HG02870 (cell line): ENCODE measurements around the gene NOL9.
A peak's percentile ranks its signal among the peaks of the same experiment; 100 is the strongest.
"Not testable (repeated sequence)": the region's sequence is repeated elsewhere in the genome, so short reads cannot be mapped to it uniquely, and the experiment has no call there.

Experiments
- ATAC-seq: cut with Tn5 transposase; IDR thresholded peaks from one replicate; pipeline ENCODE4 v1.9.1; 2021; ENCODE audit warnings: mild to moderate bottlenecking, moderate library complexity; ENCODE audit not compliant: unreplicated experiment

Gene NOL9

DNA sequence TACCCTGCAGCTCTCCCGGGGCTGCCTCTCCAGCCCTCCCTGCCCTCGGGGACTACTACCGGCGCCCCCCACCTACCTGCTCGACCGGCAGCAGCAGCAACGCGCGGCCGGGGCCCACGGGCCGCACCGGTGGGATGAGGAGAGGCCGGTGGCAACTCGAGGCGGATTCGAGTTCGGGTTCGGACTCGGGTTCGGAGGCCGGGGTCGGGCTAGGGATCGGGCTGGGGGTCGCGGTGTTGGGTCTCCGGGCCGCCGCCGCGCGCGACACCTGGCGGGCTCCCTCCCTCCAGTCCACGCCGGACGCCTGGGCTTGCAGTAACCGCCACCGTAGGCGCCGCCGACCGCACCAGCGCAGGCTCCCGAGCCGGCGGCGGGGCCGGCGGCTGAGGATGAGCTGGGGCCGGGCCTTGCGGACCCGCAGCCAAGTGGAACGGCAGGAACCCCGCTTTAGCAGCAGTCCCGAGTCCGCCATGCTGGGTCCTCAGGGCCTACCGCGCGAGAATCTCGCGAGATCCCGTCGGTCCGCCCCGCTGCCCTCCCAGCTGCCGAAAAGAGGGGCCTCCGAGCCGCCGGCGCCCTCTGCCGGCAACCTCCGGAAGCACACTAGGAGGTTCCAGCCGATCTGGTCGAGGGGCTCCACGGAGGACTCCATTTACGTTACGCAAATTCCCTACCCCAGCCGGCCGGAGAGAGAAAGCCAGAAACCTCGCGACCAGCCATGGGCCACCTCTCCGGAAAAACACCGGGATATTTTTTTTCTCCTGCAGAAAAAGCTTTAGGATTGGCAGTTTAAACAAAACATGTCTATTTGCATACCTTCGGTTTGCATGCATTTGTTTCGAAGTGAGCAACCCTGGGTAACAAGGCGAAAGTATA lies at the start of gene NOL9:
Gene NOL9 (minus strand): TSS at position 483 of the 876 bp plus-strand sequence. CDS start 11 bp downstream, at position 472.
- ATAC-seq: peak; percentile 85

DNA sequence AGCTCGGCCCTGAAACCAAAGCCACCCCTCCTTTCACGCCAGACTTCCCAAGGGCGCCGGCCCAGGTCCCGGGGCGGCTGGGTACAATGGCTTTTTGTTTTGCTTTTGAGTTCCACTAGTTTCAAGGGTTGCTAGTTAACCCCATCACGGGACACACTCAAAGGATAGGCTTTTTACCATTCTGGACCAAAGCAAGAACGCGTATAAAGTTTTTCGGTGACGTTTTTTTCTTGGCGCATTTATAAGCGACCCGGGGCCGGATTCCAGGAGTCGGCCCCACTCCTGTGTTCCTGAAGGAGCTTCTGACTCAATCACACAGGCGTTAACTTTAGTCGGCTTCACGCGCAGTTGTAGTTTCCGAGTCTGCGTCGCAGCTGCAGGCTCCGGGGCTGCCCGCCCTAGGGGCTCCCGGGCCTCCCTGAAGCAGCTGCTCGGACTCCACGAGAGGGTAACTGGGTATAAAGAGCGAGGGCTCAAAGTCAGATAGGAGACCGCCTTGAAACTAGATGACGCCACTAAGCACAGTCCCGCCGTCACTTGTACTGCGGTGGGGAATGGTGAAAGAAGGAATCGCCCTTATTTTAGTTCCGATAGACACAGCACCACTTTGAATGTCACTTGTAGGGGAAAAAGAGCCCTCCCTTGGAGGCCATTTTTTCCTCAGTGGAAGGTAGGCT lies 49.1 kb upstream of the NOL9 start:
- peak; percentile 23 for ATAC-seq

DNA sequence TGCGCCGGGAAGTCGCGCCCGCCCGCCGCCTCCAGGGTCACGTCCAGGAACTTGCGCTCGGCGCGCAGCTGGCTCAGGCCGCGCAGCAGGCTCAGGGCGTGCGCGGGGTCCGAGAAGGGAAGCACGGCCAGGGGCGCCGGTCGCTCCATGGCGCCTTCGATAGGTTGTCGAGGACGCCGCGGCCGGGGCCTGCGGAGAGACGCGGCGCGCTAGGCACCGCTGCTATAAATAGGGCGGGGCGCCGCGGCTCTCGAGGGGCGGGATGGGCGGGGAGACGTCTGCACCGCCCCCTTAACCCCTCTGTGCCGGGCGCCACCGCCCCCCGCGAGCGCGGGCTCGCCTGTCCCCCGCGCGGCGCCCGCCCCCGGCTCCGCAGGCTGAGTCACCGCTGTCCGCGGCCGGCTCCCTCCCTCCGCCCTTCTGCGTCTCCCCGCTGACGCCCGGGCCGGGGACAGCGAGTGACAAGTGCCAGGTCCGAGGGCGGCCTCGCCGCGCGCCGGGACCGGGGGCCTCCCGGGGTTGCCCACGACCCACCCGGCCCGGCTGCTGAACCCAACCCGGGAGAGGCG lies 48.4 kb upstream of the NOL9 start, which contains the start of gene KLHL21:
Gene KLHL21 (minus strand): TSS at position 201 of the 569 bp plus-strand sequence. CDS start 52 bp downstream, at position 149.
- ATAC-seq: peak; percentile 46

DNA sequence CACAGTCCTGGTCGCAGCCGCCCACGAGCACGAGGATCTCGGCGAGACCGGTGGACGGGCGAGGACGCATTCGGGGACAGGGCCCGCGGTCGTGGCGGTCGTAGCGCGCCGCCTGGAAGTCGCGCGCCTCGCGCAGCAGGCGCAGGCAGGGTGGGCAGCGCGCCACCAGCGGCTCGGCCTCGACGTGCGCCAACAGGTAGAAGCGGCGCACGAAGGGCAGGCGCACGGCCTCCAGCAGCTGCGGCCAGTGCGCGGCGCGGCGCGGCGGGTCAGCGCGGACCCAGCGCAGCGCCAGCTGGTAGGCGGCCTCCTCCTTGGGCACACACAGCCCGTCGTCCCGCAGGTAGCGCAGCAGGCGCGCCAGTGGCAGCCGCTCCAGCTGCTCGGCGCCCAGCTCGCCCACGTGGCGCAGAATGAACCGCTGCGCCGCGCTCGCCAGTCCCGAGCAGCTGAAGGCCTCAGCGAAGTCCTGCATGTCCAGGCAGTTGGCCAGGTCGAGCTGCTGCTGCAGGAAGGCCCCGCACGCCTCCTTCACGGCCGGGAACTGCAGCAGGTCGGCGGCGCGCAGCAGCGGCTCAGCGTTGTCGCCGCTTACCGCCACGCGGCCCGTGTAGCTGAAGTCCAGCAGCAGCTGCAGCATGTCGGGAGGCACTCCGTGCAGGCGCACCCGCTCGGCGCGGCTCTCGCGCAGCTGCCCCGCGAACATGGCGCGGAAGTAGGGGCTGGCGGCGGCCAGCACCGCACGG lies 47.8 kb upstream of the NOL9 start:
- peak; percentile 29 for ATAC-seq

DNA sequence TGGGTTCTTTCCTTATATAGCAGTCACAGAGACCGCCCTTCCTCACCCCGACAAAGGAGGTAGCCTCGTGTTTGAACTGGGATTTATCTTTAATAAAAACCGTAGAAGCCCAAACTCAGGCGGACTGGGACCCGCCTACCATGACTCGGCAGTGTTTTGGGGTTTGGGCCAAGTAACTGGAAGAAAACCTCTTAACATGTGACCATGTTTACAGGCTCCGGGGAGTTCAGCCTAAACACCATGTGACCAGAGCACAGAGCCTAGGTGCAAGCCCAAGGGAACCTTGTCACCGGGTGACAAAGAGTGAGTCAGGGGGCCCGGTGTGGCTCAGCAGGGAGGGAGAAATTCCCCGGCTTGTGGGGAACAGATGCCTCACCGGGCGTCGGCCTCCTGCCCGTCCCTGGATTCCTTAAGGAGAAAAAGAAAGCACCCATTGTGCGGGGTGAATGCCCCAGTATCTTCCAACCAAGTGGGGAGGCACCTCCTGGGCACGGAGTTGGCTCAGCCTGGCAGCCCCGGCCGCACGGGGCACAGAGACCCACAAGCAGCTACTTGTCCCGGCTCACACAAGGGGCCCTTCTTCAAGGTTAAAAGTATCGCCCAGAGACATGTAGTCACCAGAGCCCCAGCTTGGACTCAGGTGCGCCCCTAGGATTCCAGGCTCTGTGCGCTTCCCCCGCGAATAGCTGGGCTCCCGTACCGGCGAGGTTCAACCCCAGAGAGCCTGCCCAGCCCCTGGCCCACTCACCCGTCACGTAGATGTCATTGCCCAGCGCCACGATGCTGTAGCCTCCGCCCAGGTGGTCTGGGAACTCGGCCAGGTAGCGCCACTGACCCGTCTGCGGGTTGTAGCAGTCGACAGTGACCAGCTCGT lies 47.0 kb upstream of the NOL9 start:
- peak; percentile 37 for ATAC-seq

DNA sequence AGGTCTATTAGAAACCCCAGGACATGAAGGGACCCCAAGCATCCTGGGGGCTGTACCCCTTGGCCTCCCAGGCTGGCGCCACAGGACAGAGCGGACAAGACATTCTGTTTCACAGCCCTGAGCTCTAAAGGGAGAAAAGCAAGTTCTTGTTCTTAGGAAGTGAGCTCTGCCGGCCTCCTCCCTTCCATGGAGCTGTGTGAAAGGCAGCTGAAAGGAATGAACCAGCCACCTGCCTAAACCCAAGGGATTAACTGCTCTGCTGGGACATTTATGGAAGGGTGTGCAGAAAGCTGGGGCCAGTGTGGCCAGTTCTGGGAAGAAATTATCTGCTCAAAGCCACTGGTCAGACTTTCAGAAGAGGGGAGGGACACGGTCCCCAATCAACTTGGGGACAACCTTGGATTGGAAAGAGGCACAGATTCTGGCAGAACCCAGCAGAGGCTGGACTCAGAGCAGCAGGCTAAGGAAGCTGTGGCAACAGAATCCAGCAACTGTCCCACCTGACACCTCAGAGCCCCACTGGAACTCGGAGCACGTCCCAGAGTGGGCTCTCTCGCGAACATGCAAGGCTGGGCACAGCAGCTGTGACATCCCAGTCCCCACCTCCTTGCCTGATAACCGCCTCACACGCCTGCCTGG lies 46.2 kb upstream of the NOL9 start:
- no peak for ATAC-seq

DNA sequence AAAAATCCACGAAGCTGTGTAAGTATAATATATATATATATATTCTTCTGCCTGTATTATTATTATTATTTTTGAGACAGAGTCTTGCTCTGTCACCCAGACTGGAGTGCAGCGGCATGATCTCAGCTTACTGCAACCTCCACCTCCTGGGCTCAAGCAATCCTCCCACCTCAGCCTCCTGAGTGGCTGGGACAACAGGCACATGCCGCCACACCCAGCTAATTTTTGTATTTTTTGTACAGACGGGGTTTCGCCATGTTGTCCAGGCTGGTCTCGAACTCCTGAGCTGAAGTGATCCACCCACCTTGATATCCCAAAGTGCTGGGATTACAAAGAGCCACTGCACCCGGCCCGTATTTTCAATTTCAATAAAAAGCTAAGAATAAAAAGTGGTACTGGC lies 45.7 kb upstream of the NOL9 start:
- not testable (repeated sequence) for ATAC-seq

DNA sequence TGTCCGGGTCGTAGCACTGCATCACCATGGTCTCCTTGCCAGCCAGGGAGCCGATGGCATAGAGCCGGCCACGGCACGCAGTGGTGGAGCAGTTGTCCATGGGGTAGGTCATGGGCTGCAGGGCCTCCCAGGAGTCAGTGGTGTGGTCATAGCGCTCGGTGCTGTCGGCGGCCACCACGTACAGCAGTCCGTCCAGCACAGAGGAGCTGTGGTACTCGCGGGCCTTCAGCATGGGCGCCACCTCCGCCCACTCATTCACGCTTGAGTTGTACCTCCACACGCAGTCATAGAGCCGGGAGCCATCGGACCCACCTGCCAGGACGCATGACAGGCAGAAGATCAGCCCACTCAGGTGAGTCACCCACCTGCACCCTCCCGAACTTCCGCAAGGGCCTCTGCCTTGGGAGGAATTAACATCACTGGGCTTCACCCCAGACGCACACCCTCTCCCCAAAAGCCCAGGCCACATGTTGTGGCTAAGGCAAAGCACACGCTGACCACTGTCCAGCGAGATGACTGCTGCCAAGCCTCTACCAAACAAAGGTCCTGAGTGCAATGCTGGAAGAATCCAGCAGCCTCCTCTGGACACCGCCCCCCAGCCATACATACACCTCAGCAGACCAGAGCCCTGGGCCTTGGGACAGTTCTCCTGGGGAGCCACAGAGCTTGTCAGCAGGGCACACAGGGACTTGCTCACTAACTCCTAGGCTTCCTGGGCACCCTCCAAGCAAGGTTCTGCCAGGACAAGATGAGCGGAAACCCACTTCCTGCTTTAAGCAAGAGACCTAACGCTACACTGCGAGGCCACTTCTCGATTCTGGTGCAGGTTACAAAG lies 45.0 kb upstream of the NOL9 start:
- ATAC-seq: no peak

DNA sequence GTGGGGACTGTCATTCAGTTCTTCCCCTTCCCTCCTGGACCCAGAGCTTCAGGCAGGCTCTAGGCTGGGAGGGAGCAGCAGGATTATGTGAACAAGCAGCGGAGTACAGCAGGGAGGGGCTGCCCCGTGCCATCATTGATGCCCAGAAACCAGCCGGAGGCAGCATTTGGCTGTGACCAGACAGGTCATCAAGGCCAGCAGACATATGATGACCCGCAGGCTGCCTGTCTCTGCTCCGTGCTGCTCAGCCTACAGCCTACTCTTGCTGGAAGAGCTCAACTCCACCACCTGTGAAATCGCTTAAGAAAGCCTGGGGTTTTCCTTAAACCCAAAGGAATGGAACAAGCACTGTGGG lies 43.4 kb upstream of the NOL9 start:
- no peak for ATAC-seq

DNA sequence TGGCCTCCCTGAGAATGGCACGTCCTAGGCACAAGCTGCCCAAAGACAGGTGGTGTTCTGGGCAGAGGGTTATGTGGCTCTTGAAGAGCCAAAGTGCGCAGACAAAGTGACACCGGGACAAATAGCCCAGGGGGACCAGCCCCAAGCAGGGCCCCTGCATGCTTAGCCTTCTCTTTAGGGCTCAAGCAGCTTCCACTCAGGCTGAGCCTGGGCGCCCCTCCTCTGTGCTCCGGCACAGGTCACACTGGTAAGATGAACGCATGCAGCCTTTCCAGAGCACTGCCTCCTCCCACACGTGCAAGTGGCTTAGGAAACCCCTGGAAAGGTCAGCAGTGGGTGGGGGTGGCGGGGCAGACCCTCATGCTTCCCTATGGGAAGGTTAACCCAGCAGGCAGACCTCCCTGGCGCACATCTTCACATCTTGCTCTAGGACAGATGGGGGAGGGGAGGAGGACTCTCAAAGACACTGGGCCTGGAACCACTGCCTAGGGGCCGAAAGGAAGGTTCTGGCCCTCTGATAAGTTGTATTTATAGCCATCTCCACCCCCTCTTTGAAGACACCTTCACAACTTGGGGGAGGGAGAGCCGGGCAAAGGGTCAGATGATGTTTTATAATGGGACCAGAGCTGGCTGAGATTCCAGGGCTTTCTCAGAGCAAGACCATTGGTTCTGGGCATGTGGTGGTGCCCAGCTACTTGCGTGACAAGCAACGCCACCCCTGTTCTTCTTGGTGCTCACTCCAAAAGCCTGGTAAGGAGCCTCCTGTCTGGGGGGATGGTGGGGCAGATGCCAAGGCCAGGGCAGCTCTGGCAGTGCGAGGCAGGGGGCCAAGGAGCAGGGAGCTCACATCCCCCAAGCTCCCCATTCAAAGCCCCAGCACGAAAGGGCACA lies 42.8 kb upstream of the NOL9 start:
- no peak for ATAC-seq

DNA sequence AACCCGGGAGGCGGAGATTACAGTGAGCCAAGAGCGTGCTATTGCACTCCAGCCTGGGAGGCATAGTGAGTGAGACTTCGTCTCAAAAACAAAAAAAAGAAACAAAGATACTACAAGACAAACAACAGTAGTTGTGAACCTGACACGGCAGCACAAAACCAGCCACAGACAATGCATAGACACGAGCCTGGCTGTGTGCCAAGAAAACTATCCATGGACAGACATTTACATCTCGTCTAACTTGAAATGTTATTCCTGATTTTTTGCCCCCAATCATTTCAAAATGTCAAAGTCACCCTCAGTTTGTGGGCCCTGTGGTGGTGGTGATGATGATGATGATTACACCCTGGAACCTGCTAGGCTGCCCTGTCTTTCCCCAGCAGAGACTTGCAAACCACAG lies 42.0 kb upstream of the NOL9 start:
- no peak for ATAC-seq

DNA sequence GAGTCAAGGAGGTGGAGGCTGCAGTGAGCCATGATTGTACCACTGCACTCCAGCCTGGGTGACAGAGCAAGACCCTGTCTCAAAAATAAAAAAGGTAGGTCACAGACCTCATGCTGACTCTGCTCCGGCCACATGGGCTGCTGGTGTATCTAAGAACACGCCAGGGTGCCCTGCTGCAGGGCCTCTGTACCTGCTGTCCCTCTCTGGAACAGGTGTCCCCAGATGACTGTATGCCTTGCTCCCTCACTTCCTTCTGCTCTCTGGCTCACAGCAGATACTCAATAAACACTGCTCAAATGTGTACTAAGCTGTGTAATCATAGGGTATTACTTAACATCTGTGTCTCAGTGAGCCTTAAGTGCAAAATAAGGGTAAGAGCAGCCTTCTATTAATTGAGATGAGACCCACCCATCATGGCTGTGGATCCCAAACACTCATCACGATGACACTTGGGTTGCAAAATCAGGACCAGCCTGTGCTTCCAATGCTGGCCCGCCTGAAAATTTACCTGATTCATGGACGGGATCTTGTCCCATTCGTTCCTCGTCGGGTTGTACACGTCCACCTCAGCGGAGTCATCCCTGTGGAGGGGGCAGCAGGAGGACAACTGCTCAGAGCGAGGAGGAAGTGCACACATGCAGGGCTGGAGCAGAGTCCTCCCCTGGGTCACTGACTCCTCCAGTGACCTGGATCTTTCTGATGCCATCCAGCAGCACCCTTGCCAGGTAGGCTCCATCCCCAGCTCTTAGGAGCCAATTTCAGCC lies 40.8 kb upstream of the NOL9 start:
- ATAC-seq: no peak

DNA sequence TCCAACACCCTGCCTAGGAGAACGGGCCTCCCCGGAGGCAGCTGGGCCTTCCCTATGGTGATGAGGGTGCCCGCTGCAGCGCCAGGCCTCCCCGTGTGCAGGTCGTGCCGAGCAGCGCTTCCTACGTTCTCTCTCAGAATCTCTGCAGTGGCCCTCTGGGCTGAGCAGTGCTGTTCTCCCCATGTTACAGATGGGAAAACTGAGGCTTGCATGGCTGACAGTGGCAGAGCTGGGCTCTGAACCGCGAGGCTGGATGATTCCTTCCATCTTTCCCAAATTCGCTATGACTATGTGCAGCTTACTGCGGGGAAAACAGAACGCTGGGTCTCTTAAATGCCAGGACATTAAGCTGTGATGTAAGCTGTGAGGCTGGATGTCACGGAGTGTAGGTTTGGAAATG lies 39.5 kb upstream of the NOL9 start:
- ATAC-seq: no peak

DNA sequence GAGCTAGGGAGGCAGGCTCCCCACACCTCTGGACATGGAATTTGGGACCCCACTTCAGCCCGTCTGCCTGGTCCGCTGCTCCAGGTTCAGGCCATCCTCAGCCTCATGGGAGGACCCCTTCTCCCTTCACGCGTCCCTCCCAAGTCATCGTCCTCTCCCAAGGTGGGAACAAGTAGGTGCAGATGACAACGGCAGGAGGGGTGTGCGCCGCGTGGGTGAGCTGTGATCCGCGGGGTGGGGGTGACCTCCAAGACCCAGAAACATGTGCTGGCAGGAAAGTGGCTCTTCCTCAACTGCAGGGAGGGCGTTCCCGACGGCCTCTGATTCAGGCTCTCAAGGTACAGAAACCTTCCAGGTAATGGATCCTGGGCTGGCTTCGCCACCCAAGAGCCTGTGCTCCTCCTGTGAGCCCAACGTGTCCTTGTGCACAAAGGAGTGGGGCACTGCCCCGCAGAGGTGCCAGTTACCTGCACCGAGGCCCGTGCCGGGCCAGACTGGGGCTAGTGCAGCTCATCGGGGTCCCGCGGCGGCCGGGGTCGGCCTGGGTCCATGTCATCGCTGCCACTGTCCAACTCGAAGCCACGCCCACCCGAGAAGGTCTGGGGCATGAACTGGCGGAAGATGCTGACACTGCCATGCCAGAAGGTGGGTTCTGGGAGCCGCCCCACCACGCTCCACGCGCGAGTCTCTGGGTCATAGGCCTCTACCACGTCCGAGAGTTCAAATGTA lies 38.7 kb upstream of the NOL9 start:
- no peak for ATAC-seq

DNA sequence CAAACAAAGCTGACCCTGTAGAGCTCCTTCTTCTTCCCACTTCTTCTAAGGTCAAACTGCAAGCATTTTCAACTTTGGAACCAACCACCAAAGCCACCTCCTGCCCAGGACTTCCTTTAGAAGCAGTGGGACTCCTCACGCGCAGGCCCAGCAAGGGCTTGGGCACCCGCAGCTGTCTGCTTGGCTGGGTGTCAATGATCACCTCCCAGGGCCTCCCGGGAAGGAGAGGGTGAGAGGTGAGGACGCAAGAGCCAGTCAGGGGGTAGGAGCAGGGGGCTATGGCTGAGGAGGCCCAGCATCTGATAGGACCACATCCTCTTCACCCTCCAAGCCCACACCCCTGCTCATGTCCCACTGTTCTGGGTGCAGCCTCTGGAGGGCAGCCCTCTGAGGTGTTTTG lies 38.1 kb upstream of the NOL9 start:
- no peak for ATAC-seq

DNA sequence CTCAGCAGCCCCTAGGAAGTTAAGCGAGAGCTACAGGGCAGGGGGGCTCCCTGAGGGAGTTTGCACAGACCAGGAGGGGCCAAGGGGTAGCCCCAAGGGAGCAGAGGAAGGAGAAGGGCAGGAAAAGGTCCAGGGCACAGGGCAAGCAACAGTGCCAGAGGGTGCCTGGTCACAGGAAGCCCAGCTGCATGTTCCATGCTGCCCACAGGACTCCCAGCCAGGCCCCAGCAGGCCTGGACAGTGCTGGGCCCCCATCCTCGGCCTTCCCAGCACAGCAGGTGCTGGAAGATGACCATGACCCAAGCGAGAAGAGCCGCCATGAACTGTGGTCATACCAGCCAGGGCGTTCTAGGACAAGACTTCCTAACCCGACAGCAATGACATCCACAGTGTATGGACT lies 37.3 kb upstream of the NOL9 start:
- ATAC-seq: no peak
